ENCODE results near the gene RASD2. TPM values are rescaled to one million over a fixed set of nuclear protein-coding genes. Genes with fewer than 3 reads are reported as not detected.

Gene RASD2
- total and polyA plus RNA-seq, 10 of the 15 experiments (the other 5 are each of a cell fraction or from before 2014, with no cell fraction given) = 0.03 TPM; not detected in 9

DNA sequence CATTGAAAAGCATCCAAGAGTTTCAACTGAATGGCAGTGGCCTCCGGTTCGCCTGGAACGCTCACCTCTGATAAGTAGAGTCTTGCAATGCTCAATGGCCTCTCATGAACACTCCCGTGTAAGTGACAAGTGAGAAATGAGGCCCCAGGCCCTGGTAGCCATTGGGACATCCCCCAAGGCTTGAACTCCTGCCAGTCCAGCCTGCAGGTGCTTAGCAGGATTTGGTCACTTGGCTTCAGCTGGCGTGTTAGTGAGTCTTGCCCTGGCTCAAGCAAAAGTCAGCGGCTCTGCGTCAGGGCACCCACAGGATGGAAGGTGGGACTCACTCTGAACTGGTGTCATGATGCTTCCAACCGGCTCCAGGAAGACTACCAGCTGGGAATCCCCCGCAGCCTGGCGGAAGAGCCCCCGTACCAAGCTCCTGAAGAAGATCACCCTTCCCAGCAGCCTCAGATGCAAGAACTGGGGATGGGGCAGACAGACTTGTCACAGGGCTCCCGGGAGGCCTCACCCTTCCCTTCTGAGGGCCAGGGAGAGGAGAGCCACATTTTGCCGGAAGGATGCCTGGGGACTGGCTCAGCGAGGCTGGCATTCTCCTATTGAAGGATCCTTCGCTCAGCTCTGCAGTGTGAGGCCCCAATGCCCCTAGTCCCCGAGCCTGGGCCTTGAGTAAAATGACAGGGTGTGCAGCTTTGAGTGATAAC, 57.2 kb downstream of the RASD2 start (continued):
- TF ChIP-seq, protein P1, sequence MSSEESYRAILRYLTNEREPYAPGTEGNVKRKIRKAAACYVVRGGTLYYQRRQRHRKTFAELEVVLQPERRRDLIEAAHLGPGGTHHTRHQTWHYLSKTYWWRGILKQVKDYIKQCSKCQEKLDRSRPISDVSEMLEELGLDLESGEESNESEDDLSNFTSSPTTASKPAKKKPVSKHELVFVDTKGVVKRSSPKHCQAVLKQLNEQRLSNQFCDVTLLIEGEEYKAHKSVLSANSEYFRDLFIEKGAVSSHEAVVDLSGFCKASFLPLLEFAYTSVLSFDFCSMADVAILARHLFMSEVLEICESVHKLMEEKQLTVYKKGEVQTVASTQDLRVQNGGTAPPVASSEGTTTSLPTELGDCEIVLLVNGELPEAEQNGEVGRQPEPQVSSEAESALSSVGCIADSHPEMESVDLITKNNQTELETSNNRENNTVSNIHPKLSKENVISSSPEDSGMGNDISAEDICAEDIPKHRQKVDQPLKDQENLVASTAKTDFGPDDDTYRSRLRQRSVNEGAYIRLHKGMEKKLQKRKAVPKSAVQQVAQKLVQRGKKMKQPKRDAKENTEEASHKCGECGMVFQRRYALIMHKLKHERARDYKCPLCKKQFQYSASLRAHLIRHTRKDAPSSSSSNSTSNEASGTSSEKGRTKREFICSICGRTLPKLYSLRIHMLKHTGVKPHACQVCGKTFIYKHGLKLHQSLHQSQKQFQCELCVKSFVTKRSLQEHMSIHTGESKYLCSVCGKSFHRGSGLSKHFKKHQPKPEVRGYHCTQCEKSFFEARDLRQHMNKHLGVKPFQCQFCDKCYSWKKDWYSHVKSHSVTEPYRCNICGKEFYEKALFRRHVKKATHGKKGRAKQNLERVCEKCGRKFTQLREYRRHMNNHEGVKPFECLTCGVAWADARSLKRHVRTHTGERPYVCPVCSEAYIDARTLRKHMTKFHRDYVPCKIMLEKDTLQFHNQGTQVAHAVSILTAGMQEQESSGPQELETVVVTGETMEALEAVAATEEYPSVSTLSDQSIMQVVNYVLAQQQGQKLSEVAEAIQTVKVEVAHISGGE (CRISPR knock-in tag; IDR thresholded peaks at IDR 0.05) = no peak
- no peak for TF ChIP-seq MTA2 (IDR thresholded peaks at IDR 0.05; ENCODE audit: low read depth)
- no peak for TF ChIP-seq BMI1 (IDR thresholded peaks at IDR 0.05; ENCODE audit: borderline replicate concordance)
- no peak for TF ChIP-seq TBL1XR1 (IDR thresholded peaks at IDR 0.05; ENCODE audit: low read depth, low read length)
- TF ChIP-seq NR2C2 (IDR thresholded peaks at IDR 0.05; ENCODE audit: borderline replicate concordance, control insufficient read depth, insufficient read length, low read depth) = no peak
- TF ChIP-seq TCF12 (IDR thresholded peaks at IDR 0.05; ENCODE audit: low read depth, low read length) = no peak
- no peak for TF ChIP-seq NFXL1 (IDR thresholded peaks at IDR 0.05; ENCODE audit: borderline replicate concordance)

DNA sequence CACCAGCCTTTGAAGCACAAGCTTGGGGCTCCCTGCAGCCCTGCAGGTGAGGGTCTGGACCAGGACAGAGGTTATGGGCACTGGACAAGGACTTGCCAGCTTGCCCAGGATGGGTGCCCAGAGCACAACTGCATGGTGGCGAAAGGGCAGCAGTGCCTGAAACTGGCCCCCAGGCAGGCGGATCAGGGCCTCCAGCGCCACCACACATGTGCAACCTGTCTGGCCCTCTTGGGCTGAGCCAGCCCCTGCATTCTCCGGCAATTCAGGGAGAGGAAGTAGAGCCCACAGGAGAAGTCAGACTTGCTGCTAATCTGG, 57.7 kb downstream of the RASD2 start:
- in situ Hi-C loops (cut with MboI) = no loop called here
- FAIRE-seq = no peak
- RAD21 ChIA-PET (ENCODE audit: unreplicated experiment) = no interaction called here
- TF ChIP-seq ZNF207 (IDR thresholded peaks at IDR 0.05; ENCODE audit: borderline replicate concordance) = no peak
- TF ChIP-seq, protein P2, sequence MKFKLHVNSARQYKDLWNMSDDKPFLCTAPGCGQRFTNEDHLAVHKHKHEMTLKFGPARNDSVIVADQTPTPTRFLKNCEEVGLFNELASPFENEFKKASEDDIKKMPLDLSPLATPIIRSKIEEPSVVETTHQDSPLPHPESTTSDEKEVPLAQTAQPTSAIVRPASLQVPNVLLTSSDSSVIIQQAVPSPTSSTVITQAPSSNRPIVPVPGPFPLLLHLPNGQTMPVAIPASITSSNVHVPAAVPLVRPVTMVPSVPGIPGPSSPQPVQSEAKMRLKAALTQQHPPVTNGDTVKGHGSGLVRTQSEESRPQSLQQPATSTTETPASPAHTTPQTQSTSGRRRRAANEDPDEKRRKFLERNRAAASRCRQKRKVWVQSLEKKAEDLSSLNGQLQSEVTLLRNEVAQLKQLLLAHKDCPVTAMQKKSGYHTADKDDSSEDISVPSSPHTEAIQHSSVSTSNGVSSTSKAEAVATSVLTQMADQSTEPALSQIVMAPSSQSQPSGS (IDR thresholded peaks at IDR 0.05; ENCODE audit: low read length) = no peak
- no peak for TF ChIP-seq NR2F1 (conservative IDR thresholded peaks at IDR 0.05)
- TF ChIP-seq, protein P3, sequence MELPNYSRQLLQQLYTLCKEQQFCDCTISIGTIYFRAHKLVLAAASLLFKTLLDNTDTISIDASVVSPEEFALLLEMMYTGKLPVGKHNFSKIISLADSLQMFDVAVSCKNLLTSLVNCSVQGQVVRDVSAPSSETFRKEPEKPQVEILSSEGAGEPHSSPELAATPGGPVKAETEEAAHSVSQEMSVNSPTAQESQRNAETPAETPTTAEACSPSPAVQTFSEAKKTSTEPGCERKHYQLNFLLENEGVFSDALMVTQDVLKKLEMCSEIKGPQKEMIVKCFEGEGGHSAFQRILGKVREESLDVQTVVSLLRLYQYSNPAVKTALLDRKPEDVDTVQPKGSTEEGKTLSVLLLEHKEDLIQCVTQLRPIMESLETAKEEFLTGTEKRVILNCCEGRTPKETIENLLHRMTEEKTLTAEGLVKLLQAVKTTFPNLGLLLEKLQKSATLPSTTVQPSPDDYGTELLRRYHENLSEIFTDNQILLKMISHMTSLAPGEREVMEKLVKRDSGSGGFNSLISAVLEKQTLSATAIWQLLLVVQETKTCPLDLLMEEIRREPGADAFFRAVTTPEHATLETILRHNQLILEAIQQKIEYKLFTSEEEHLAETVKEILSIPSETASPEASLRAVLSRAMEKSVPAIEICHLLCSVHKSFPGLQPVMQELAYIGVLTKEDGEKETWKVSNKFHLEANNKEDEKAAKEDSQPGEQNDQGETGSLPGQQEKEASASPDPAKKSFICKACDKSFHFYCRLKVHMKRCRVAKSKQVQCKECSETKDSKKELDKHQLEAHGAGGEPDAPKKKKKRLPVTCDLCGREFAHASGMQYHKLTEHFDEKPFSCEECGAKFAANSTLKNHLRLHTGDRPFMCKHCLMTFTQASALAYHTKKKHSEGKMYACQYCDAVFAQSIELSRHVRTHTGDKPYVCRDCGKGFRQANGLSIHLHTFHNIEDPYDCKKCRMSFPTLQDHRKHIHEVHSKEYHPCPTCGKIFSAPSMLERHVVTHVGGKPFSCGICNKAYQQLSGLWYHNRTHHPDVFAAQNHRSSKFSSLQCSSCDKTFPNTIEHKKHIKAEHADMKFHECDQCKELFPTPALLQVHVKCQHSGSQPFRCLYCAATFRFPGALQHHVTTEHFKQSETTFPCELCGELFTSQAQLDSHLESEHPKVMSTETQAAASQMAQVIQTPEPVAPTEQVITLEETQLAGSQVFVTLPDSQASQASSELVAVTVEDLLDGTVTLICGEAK (IDR thresholded peaks at IDR 0.05; ENCODE audit: borderline replicate concordance) = no peak
- no peak for TF ChIP-seq NFYA (IDR thresholded peaks at IDR 0.05; ENCODE audit: borderline replicate concordance, low read depth, low read length)
- TF ChIP-seq, protein P4, sequence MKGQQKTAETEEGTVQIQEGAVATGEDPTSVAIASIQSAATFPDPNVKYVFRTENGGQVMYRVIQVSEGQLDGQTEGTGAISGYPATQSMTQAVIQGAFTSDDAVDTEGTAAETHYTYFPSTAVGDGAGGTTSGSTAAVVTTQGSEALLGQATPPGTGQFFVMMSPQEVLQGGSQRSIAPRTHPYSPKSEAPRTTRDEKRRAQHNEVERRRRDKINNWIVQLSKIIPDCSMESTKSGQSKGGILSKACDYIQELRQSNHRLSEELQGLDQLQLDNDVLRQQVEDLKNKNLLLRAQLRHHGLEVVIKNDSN (IDR thresholded peaks at IDR 0.05; ENCODE audit: borderline replicate concordance, extremely low read length, insufficient read depth, low read depth, low read length) = no peak

More for the DNA sequence above, 57.7 kb downstream of the RASD2 start:
- H3K4me1 ChIP-seq (ENCODE audit: control insufficient read depth, insufficient read depth, low read length) = no peaks in the 10 kb centered on the region
- no TSS peak for BruUV-seq (replicated peaks)
- POLR2A ChIA-PET = no interaction called here
- H3K9ac ChIP-seq (ENCODE audit: control insufficient read depth, insufficient read depth, low read length) = no peak overlapping the region
- H2AFZ ChIP-seq (ENCODE audit: control insufficient read depth, low read depth, low read length) = no peak overlapping the region
- whole genome bisulfite sequencing (ENCODE audit: insufficient coverage, insufficient replicate concordance, low lambda C conversion rate, missing lambda C conversion rate) = 46% methylated on average over 4 of the region's 4 CpGs
- no peak overlapping the region for H3K4me2 ChIP-seq (ENCODE audit: control insufficient read depth, insufficient read depth)
- H4K20me1 ChIP-seq (ENCODE audit: control insufficient read depth, insufficient read depth) = no peaks in the 10 kb centered on the region
- SMC1A ChIA-PET (ENCODE audit: uncharacterized antibody, unreplicated experiment) = no interaction called here
- intact Hi-C loops (cut with micrococcal nuclease; ENCODE audit: unreplicated experiment) = no loop called here
- H3K36me3 ChIP-seq (ENCODE audit: control insufficient read depth in 2 of 2, insufficient read depth in 2 of 2, low read length in 1 of 2) = no peaks in the 10 kb centered on the region
- H3K27ac ChIP-seq (ENCODE audit: control insufficient read depth, insufficient read depth) = no peak overlapping the region
- H3K79me2 ChIP-seq (ENCODE audit: control insufficient read depth, insufficient read depth, low read length) = no peaks in the 10 kb centered on the region
- no peak overlapping the region for H3K4me3 ChIP-seq
- no peak for ATAC-seq
- CTCF ChIA-PET = interaction anchor here (0.9 kb wide), 1 partner anchor 230 kb away, joined by 3 read pairs; no protein-coding TSS in a partner anchor
- H3K9me3 ChIP-seq (replicated peaks; ENCODE audit: control insufficient read depth, insufficient read depth, low read length) = no peaks in the 10 kb centered on the region
- H3K27me3 ChIP-seq (replicated peaks in 1 of 2; ENCODE audit: control insufficient read depth in 2 of 2, insufficient read depth in 2 of 2, low read length in 1 of 2) = no peaks in the 10 kb centered on the region
- no peak for DNase-seq (ENCODE audit: low read depth, low spot score)

Measured in GM12878 (cell line).